ENCODE data around the gene BCLAF1. TPM values are rescaled to one million over a fixed set of nuclear protein-coding genes. Genes with fewer than 3 reads are reported as not detected.

The BCLAF1 gene
- total RNA-seq, 4 donors from 2014 or later, result 69.7 to 90.1 (median 75.4) TPM

- Histone ChIP-seq H3K27ac (replicated peaks in 1 of 4) (peak overlapping the region; percentile 57 to 64 (median 59)), H3K27me3 (no peaks in the 10 kb centered on the region), H3K9me3 (no peaks in the 10 kb centered on the region), H3K36me3 (peaks cover 0 to 2% (median 0%) of the 10 kb centered on the region in 4 donors), H3K4me1 (peaks cover 15 to 21% (median 18%) of the 10 kb centered on the region in 4 donors), H3K4me3 (peak overlapping the region; percentile 63 to 80 (median 68))
- no peak for DNase-seq (ENCODE audit: extremely low spot score)
- no peak for TF ChIP-seq POLR2A (IDR thresholded peaks at IDR 0.05; ENCODE audit: low read depth)
- TF ChIP-seq POLR2AphosphoS5 (IDR thresholded peaks at IDR 0.05), result no peak
- TF ChIP-seq EP300 (IDR thresholded peaks at IDR 0.05), result no peak
- TF ChIP-seq, protein P1, sequence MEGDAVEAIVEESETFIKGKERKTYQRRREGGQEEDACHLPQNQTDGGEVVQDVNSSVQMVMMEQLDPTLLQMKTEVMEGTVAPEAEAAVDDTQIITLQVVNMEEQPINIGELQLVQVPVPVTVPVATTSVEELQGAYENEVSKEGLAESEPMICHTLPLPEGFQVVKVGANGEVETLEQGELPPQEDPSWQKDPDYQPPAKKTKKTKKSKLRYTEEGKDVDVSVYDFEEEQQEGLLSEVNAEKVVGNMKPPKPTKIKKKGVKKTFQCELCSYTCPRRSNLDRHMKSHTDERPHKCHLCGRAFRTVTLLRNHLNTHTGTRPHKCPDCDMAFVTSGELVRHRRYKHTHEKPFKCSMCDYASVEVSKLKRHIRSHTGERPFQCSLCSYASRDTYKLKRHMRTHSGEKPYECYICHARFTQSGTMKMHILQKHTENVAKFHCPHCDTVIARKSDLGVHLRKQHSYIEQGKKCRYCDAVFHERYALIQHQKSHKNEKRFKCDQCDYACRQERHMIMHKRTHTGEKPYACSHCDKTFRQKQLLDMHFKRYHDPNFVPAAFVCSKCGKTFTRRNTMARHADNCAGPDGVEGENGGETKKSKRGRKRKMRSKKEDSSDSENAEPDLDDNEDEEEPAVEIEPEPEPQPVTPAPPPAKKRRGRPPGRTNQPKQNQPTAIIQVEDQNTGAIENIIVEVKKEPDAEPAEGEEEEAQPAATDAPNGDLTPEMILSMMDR (IDR thresholded peaks at IDR 0.05), result no peak
- intact Hi-C loops (cut with DNase I), result loop anchor here (5.0 kb wide), 1 partner anchor 37 kb away; the partner anchor contains the start of gene BCLAF1
- WGBS, result under 1% methylated on average over 8 of the region's 8 CpGs
Observed at GRCh38 chr6:136250686-136251008, 39.0 kb downstream of the BCLAF1 start.

DNA sequence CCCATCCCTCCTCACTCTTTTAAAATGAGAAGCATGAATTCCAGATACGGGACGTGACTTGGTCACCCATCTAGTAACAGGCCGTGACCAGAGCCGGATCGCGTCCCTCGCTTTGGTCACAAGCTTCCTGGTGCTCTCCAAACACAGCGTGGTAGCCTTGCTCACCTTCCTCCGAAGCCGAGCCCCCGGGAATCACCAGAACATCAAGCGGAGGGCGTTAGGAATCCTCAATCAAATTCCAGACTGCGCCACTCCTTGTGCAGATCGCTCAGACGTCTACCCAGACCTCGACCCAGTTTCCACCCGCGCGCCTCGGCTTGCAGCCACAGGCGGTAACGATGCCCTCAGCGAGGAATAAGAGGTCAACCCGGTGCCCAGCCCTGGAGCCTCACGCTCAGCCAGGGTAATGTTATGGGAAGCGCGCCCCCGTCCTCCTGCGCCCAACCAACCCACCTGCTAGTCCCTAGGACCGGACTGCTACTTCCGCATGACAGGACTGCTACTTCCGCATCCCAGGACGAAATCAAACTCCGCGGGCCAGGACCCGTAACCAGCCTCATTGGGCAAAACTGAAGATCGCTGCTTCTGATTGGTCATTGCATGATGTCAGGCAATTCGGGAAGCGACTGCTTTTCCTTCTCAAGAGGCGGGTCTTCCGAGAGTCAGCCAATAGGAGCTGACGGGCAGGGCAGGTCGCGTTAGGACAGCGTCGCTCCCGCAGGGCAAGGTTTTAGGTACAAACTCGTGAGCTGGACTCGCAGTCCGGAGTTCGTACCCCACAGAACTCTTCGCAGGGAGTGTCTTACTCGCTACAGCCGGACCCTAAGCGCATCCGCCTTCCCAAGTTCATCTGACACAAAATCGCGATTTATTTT lies 39.6 kb downstream of the BCLAF1 start, which contains the start of gene MTFR2:
TSS of gene MTFR2 (minus strand) at position 501 of the 875 bp plus-strand sequence. CDS start 1,212 bp downstream, outside the sequence.
- Histone ChIP-seq H3K27ac (replicated peaks in 1 of 4) (peak within 1 kb of the TSS; percentile 57 to 64 (median 59)), H3K27me3 (no peaks in the 10 kb centered on the region), H3K4me1 (peaks cover 15 to 21% (median 18%) of the 10 kb centered on the region in 4 donors), H3K9me3 (no peaks in the 10 kb centered on the region), H3K4me3 (peak within 1 kb of the TSS; percentile 63 to 80 (median 68)), H3K36me3 (no peaks in the 10 kb centered on the region)
- DNase-seq (ENCODE audit: extremely low spot score), result peak; percentile 99
- 0% methylated on average over 51 of the region's 59 CpGs for WGBS
- TF ChIP-seq POLR2AphosphoS5 (IDR thresholded peaks at IDR 0.05) (peak; percentile 85 to 89), POLR2A (IDR thresholded peaks at IDR 0.05; ENCODE audit: low read depth) (peak; percentile 15), EP300 (IDR thresholded peaks at IDR 0.05) (no peak)
- TF ChIP-seq, protein P1 (IDR thresholded peaks at IDR 0.05), result peak in 1 of 3 experiments; percentile 19
- intact Hi-C loops (cut with DNase I), result loop anchor here (5.0 kb wide), 1 partner anchor 37 kb away; the partner anchor contains the start of gene BCLAF1

DNA sequence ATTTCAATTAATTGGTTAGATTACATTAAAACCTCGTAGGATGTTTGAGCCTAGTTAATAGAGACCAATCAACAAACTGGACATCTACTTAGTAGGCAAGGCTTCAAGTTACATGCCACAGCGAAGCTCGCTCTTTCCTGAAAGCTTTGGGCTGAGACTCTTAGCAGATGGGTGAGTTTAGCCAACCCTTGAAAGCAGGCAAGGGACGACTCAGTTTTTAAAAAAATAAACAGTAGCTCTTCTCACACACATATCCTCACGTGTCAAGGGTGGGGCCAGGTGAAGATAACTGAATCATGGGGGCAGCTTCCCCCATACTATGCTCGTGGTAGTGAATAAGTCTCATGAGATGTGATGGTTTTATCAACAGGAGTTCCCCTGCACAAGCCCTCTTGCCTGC lies 40.3 kb downstream of the BCLAF1 start:
- peak overlapping the region; percentile 63 to 80 (median 68) for H3K4me3 ChIP-seq
- intact Hi-C loops (cut with DNase I), result no loop called here
- 26% methylated on average over 6 of the region's 6 CpGs for WGBS

GRCh38 chr6:136244061-136244616 lies 45.5 kb downstream of the BCLAF1 start:
- WGBS, result 87% methylated on average over 5 of the region's 5 CpGs
- no peaks in the 10 kb centered on the region for H3K36me3 ChIP-seq
- H3K9me3 ChIP-seq, result no peaks in the 10 kb centered on the region
- no peak for DNase-seq (ENCODE audit: extremely low spot score)
- peaks cover 0 to 2% (median 0%) of the 10 kb centered on the region in 4 donors for H3K4me1 ChIP-seq
- H3K27me3 ChIP-seq, result no peaks in the 10 kb centered on the region
- intact Hi-C loops (cut with DNase I), result no loop called here
- no peak overlapping the region for H3K4me3 ChIP-seq
- TF ChIP-seq EP300 (IDR thresholded peaks at IDR 0.05) (no peak), POLR2A (IDR thresholded peaks at IDR 0.05; ENCODE audit: low read depth) (no peak), POLR2AphosphoS5 (IDR thresholded peaks at IDR 0.05) (no peak)
- TF ChIP-seq, protein P1 (IDR thresholded peaks at IDR 0.05), result no peak
- H3K27ac ChIP-seq (replicated peaks in 1 of 4), result no peak overlapping the region

More for the DNA sequence above, 40.3 kb downstream of the BCLAF1 start:
- Histone ChIP-seq H3K27ac (replicated peaks in 1 of 4) (no peak overlapping the region), H3K27me3 (no peaks in the 10 kb centered on the region), H3K36me3 (no peaks in the 10 kb centered on the region), H3K9me3 (no peaks in the 10 kb centered on the region), H3K4me1 (peaks cover 15 to 21% (median 18%) of the 10 kb centered on the region in 4 donors)
- no peak for DNase-seq (ENCODE audit: extremely low spot score)
- no peak for TF ChIP-seq EP300 (IDR thresholded peaks at IDR 0.05)
- TF ChIP-seq POLR2AphosphoS5 (IDR thresholded peaks at IDR 0.05), result no peak
- no peak for TF ChIP-seq POLR2A (IDR thresholded peaks at IDR 0.05; ENCODE audit: low read depth)
- TF ChIP-seq, protein P1 (IDR thresholded peaks at IDR 0.05), result no peak
